WTC11 (cell line): Measurements from ENCODE around the gene CEP70.

Source experiments
- ELF4 ChIP-seq: sonication (generic); formaldehyde crosslinking; IDR thresholded peaks from 2 replicates; pipeline ENCODE4 v1.8.1; 2022; ENCODE audit warnings: low read depth, mild to moderate bottlenecking, moderate library complexity, missing genetic modification reagents
- NFYB ChIP-seq: sonication (generic); formaldehyde crosslinking; conservative IDR thresholded peaks from 2 replicates; pipeline ENCODE4 v1.8.0; 2022; ENCODE audit warnings: low read depth, missing genetic modification reagents
- SP1 ChIP-seq: sonication (generic); formaldehyde crosslinking; conservative IDR thresholded peaks from 2 replicates; pipeline ENCODE4 v1.8.1; 2022; ENCODE audit warnings: missing genetic modification reagents
- ZNF121 ChIP-seq: sonication (generic); formaldehyde crosslinking; IDR thresholded peaks from 2 replicates; pipeline ENCODE4 v1.8.0; 2023; ENCODE audit warnings: missing genetic modification reagents
- TF ChIP-seq, protein P1 (sequence below): fragments of 200-600 bp; IDR thresholded peaks from 2 replicates; pipeline ENCODE4 v1.8.0; 2022; ENCODE audit warnings: antibody characterized with exemption
- TF ChIP-seq, protein P2 (sequence below): sonication (generic); formaldehyde crosslinking; IDR thresholded peaks from 2 replicates; pipeline ENCODE4 v1.8.0; 2022; ENCODE audit warnings: mild to moderate bottlenecking, missing genetic modification reagents

DNA sequence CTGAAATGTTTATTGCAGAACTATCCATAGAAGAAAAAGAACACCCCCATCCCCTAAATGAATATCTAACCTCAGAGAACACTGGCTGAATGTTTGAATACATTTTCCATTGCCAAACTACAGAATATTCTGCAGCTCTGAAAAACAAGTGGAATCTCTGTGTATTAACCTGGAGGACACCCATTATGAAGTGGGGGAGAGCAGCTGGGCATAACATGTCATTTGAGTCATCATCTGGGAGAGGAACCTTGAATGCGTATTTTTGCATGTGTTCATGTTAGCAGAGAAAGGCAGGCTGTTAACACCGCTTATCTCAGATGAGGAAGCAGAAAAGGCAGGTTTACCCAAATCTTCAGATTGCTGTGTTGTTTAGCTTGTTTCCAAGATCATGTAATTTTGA lies 128.1 kb downstream of the CEP70 start:
- TF ChIP-seq, protein P1, sequence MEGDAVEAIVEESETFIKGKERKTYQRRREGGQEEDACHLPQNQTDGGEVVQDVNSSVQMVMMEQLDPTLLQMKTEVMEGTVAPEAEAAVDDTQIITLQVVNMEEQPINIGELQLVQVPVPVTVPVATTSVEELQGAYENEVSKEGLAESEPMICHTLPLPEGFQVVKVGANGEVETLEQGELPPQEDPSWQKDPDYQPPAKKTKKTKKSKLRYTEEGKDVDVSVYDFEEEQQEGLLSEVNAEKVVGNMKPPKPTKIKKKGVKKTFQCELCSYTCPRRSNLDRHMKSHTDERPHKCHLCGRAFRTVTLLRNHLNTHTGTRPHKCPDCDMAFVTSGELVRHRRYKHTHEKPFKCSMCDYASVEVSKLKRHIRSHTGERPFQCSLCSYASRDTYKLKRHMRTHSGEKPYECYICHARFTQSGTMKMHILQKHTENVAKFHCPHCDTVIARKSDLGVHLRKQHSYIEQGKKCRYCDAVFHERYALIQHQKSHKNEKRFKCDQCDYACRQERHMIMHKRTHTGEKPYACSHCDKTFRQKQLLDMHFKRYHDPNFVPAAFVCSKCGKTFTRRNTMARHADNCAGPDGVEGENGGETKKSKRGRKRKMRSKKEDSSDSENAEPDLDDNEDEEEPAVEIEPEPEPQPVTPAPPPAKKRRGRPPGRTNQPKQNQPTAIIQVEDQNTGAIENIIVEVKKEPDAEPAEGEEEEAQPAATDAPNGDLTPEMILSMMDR = no peak
- TF ChIP-seq, protein P2, sequence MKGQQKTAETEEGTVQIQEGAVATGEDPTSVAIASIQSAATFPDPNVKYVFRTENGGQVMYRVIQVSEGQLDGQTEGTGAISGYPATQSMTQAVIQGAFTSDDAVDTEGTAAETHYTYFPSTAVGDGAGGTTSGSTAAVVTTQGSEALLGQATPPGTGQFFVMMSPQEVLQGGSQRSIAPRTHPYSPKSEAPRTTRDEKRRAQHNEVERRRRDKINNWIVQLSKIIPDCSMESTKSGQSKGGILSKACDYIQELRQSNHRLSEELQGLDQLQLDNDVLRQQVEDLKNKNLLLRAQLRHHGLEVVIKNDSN (CRISPR knock-in tag) = no peak
- TF ChIP-seq NFYB (no peak), SP1 (no peak), ELF4 (no peak), ZNF121 (no peak)
